ENCODE data around the gene REX1BD.

Gene REX1BD

GRCh38 chr19:18568367-18568766 lies 20.2 kb upstream of the REX1BD start:
- no peak for TF ChIP-seq ZC3H10 (CRISPR knock-in tag; IDR thresholded peaks at IDR 0.05)
- TF ChIP-seq ZFP3 (CRISPR knock-in tag; IDR thresholded peaks at IDR 0.05): no peak
- TF ChIP-seq ESRRG (CRISPR knock-in tag; IDR thresholded peaks at IDR 0.05): no peak
- no peak for TF ChIP-seq GLIS3 (CRISPR knock-in tag; IDR thresholded peaks at IDR 0.05)
- no peak for TF ChIP-seq TCF4 (CRISPR knock-in tag; IDR thresholded peaks at IDR 0.05; ENCODE audit: borderline replicate concordance)
- TF ChIP-seq OSR1 (CRISPR knock-in tag; IDR thresholded peaks at IDR 0.05): no peak
- no peak for TF ChIP-seq RARB (CRISPR knock-in tag; IDR thresholded peaks at IDR 0.05)
- ATAC-seq: no peak

GRCh38 chr19:18571564-18572344 lies 16.8 kb upstream of the REX1BD start, which contains the start of gene UBA52:
Gene UBA52 (plus strand): TSS chr19:18571857. CDS start chr19:18573301, 1,444 bp downstream.
- peak; percentile 97 for ATAC-seq

DNA sequence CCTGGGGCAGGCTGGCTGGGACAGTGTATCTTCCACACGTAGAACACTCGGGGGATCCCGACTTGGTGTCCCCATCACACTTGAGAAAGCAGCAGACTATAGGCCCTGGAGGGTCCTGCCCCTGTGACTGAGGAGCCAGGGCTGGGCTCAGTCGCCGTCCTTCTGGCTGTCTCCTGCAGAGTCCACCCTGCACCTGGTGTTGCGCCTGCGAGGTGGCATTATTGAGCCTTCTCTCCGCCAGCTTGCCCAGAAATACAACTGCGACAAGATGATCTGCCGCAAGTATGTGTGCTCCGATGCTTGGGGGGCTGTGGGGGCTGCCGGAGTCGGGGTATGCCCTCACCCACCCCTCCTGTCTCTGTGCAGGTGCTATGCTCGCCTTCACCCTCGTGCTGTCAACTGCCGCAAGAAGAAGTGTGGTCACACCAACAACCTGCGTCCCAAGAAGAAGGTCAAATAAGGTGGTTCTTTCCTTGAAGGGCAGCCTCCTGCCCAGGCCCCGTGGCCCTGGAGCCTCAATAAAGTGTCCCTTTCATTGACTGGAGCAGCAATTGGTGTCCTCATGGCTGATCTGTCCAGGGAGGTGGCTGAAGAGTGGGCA lies 13.8 kb upstream of the REX1BD start:
- no peak for ATAC-seq
- TF ChIP-seq TCF4 (CRISPR knock-in tag; IDR thresholded peaks at IDR 0.05; ENCODE audit: borderline replicate concordance): no peak
- TF ChIP-seq ZNF8 (CRISPR knock-in tag; IDR thresholded peaks at IDR 0.05): no peak
- TF ChIP-seq ARNTL (CRISPR knock-in tag; IDR thresholded peaks at IDR 0.05; ENCODE audit: borderline replicate concordance, low read depth): no peak
- no peak for TF ChIP-seq RARB (CRISPR knock-in tag; IDR thresholded peaks at IDR 0.05)
- TF ChIP-seq PATZ1 (CRISPR knock-in tag; IDR thresholded peaks at IDR 0.05; ENCODE audit: borderline replicate concordance): no peak
- no peak for TF ChIP-seq ESRRG (CRISPR knock-in tag; IDR thresholded peaks at IDR 0.05)
- TF ChIP-seq BACH2 (CRISPR knock-in tag; IDR thresholded peaks at IDR 0.05; ENCODE audit: borderline replicate concordance): no peak
- TF ChIP-seq TOX (CRISPR knock-in tag; IDR thresholded peaks at IDR 0.05; ENCODE audit: borderline replicate concordance): no peak
- no peak for TF ChIP-seq OSR1 (CRISPR knock-in tag; IDR thresholded peaks at IDR 0.05)
- no peak for TF ChIP-seq CSRNP3 (CRISPR knock-in tag; IDR thresholded peaks at IDR 0.05)
- no peak for TF ChIP-seq ZFP3 (CRISPR knock-in tag; IDR thresholded peaks at IDR 0.05)
- no peak for TF ChIP-seq SNAI2 (CRISPR knock-in tag; IDR thresholded peaks at IDR 0.05)
- TF ChIP-seq, protein P1, sequence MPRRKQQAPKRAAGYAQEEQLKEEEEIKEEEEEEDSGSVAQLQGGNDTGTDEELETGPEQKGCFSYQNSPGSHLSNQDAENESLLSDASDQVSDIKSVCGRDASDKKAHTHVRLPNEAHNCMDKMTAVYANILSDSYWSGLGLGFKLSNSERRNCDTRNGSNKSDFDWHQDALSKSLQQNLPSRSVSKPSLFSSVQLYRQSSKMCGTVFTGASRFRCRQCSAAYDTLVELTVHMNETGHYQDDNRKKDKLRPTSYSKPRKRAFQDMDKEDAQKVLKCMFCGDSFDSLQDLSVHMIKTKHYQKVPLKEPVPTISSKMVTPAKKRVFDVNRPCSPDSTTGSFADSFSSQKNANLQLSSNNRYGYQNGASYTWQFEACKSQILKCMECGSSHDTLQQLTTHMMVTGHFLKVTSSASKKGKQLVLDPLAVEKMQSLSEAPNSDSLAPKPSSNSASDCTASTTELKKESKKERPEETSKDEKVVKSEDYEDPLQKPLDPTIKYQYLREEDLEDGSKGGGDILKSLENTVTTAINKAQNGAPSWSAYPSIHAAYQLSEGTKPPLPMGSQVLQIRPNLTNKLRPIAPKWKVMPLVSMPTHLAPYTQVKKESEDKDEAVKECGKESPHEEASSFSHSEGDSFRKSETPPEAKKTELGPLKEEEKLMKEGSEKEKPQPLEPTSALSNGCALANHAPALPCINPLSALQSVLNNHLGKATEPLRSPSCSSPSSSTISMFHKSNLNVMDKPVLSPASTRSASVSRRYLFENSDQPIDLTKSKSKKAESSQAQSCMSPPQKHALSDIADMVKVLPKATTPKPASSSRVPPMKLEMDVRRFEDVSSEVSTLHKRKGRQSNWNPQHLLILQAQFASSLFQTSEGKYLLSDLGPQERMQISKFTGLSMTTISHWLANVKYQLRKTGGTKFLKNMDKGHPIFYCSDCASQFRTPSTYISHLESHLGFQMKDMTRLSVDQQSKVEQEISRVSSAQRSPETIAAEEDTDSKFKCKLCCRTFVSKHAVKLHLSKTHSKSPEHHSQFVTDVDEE (CRISPR knock-in tag; IDR thresholded peaks at IDR 0.05): no peak
- TF ChIP-seq ISL1 (CRISPR knock-in tag; IDR thresholded peaks at IDR 0.05): no peak
- no peak for TF ChIP-seq ZNF565 (CRISPR knock-in tag; conservative IDR thresholded peaks at IDR 0.05; ENCODE audit: low read depth)

More at GRCh38 chr19:18571564-18572344, 16.8 kb upstream of the REX1BD start, which contains the start of gene UBA52:
- TF ChIP-seq ZC3H10 (CRISPR knock-in tag; IDR thresholded peaks at IDR 0.05) (0 out of 2 replicates have a peak, but pooled peaks have one; percentile 5), CSDC2 (CRISPR knock-in tag; IDR thresholded peaks at IDR 0.05) (no peak)

- ATAC-seq: no peak
- TF ChIP-seq BACH2 (CRISPR knock-in tag; IDR thresholded peaks at IDR 0.05; ENCODE audit: borderline replicate concordance) (no peak), GLIS3 (CRISPR knock-in tag; IDR thresholded peaks at IDR 0.05) (no peak), ISL1 (CRISPR knock-in tag; IDR thresholded peaks at IDR 0.05) (no peak), ESRRG (CRISPR knock-in tag; IDR thresholded peaks at IDR 0.05) (no peak), TCF4 (CRISPR knock-in tag; IDR thresholded peaks at IDR 0.05; ENCODE audit: borderline replicate concordance) (no peak), OSR1 (CRISPR knock-in tag; IDR thresholded peaks at IDR 0.05) (no peak), ZFP3 (CRISPR knock-in tag; IDR thresholded peaks at IDR 0.05) (no peak), ZNF8 (CRISPR knock-in tag; IDR thresholded peaks at IDR 0.05) (no peak), ARNTL (CRISPR knock-in tag; IDR thresholded peaks at IDR 0.05; ENCODE audit: borderline replicate concordance, low read depth) (no peak), SNAI2 (CRISPR knock-in tag; IDR thresholded peaks at IDR 0.05) (no peak), CREB5 (CRISPR knock-in tag; IDR thresholded peaks at IDR 0.05; ENCODE audit: low read depth) (no peak)
- TF ChIP-seq, protein P1 (CRISPR knock-in tag; IDR thresholded peaks at IDR 0.05): no peak
- TF ChIP-seq, protein P2, sequence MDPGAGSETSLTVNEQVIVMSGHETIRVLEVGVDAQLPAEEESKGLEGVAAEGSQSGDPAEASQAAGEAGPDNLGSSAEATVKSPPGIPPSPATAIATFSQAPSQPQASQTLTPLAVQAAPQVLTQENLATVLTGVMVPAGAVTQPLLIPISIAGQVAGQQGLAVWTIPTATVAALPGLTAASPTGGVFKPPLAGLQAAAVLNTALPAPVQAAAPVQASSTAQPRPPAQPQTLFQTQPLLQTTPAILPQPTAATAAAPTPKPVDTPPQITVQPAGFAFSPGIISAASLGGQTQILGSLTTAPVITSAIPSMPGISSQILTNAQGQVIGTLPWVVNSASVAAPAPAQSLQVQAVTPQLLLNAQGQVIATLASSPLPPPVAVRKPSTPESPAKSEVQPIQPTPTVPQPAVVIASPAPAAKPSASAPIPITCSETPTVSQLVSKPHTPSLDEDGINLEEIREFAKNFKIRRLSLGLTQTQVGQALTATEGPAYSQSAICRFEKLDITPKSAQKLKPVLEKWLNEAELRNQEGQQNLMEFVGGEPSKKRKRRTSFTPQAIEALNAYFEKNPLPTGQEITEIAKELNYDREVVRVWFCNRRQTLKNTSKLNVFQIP (CRISPR knock-in tag; IDR thresholded peaks at IDR 0.05; ENCODE audit: borderline replicate concordance, low read depth): no peak
Observed at GRCh38 chr19:18576383-18576782, 12.2 kb upstream of the REX1BD start.
